Heart right ventricle (tissue), 16 donors: Measurements from ENCODE around the gene CLC. TPM values are rescaled to one million over a fixed set of nuclear protein-coding genes. Genes with fewer than 3 reads are reported as not detected.
"Not testable (repeated sequence)": the region's sequence is repeated elsewhere in the genome, so short reads cannot be mapped to it uniquely, and the experiment has no call there.

Experiments used
- ATAC-seq, 8 donors: fragments of 200-7000 bp; cut with Tn5 transposase; one replicate each; pipeline ENCODE4 v1.9.1; 2020; ENCODE audit warnings: mild to moderate bottlenecking in 8 of 8, moderate library complexity in 8 of 8, moderate number of reproducible peaks in 1 of 8
- DNase-seq, 2 donors: peaks; one replicate each; pipeline ENCODE4 v3.0.0-alpha.2; 2020
- H3K27ac ChIP-seq, 10 donors: fragments of 200-600 bp; sonication (generic) in 2 of 10; one replicate each; pipeline versions ENCODE4 v1.5.0 to v1.8.0; 2020 to 2022; ENCODE audit warnings: mild to moderate bottlenecking in 3 of 10
- H3K27me3 ChIP-seq, 7 donors: fragments of 200-600 bp; one replicate each; pipeline ENCODE4 v1.8.0; 2021 to 2022; ENCODE audit warnings: mild to moderate bottlenecking in 2 of 7
- H3K36me3 ChIP-seq, 9 donors: fragments of 200-600 bp; sonication (generic) in 1 of 9; one replicate each; pipeline versions ENCODE4 v1.5.0 to v1.8.0; 2020 to 2022; ENCODE audit warnings: mild to moderate bottlenecking in 2 of 9
- H3K4me1 ChIP-seq, 9 donors: fragments of 200-600 bp; sonication (generic) in 1 of 9; one replicate each; pipeline versions ENCODE4 v1.5.0 to v1.8.0; 2020 to 2022; ENCODE audit warnings: mild to moderate bottlenecking in 4 of 9
- H3K4me3 ChIP-seq, 10 donors: fragments of 200-600 bp; sonication (generic) in 2 of 10; one replicate each; pipeline versions ENCODE4 v1.5.0 to v1.8.0; 2020 to 2022; ENCODE audit warnings: mild to moderate bottlenecking in 7 of 10, moderate library complexity in 2 of 10
- H3K9me3 ChIP-seq, 11 donors: fragments of 200-600 bp in 10 of 11; sonication (generic) in 2 of 11; one replicate each; pipeline versions ENCODE4 v1.5.0 to v1.8.0; 2013 to 2022; ENCODE audit warnings: mild to moderate bottlenecking in 2 of 11, control low read depth in 1 of 11, moderate library complexity in 1 of 11
- CTCF ChIP-seq, 9 donors: fragments of 200-600 bp; sonication (generic) in 2 of 9; IDR thresholded peaks; one replicate each; pipeline versions ENCODE4 v1.5.0 to v1.8.0; 2021 to 2022; ENCODE audit warnings: antibody characterized with exemption in 9 of 9, mild to moderate bottlenecking in 5 of 9, moderate library complexity in 1 of 9
- WGBS, 2 donors: extraction: QIAGEN DNeasy Blood & Tissue Kit; methylation state at CpG; one replicate each; pipeline ENCODE4 v1.1.7; 2013; ENCODE audit warnings: inconsistent platforms in 1 of 2; 5-methylcytosine and 5-hydroxymethylcytosine counted together
- intact Hi-C, 10 donors: fragments of 100-400 bp; cut with DNase I; formaldehyde crosslinking; loops; one replicate each; pipeline versions ENCODE4 v1.11.1 to v1.14.2; 2022
- polyA plus RNA-seq, 2 donors: library from polyadenylated mRNA; stranded (reverse); fragments of 200-250 nt; gene quantifications; one replicate each; pipeline ENCODE4 v1.2.3, GENCODE V29; 2013
- total RNA-seq, 10 donors: library from RNA; stranded (reverse); fragmentation: NEBNext Ultra II Directional in 3 of 10; extraction: Animal tissue kit (Norgen Biotek cat#: 25700) in 3 of 10; gene quantifications; one replicate each; pipeline versions ENCODE4 v1.2.1 to v1.2.4, GENCODE V29; 2021 to 2023
- donor health status: Arrhythmogenic right ventricular cardiomyopathy.
- donor health status: ischemic (EF 13 %, LVEDD 7.1; RV severe dilation, severe dysfunction).
- donor health status: healthy with polysubstance abuse.
- donor health status: DM: no; HTN: yes; CAD: no.
- donor health status: DM: no; HTN: no; CAD: no.
- donor health status: ischemic (EF 25% LVEDD 6.9; RV normal size, moderate dysfunction).
- donor health status: ischemic (EF 25% LVEDD 5.7; RV mildly dilated, moderate dysfunction).
- donor health status: healthy.
- donor health status: DM: yes; HTN: yes; CAD: no.
- donor health status: Ischemic cardiomyopathy.
- donor health status: ischemic (EF 35%, LVEDD 5.7; RV mildly dilated, moderate dysfunction).
- donor health status: nonischemic (EF 11% LVEDD 7.7; RV severe dilation, severe dysfunction).
- donor health status: DM: yes; HTN: yes; CAD: no.
- donor health status: PGD.
- donor health status: ischemic (EF 29% LVEDD 5.4; RV normal size, mild dysfunction).
- donor health status: nonischemic (EF 23%, LVEDD 6.1; RV moderate dilation, normal function).

The CLC gene
- total and polyA plus RNA-seq, 12 donors = 0.47 to 8.9 TPM; not detected in 10

- ATAC-seq = no peak
- Histone ChIP-seq H3K27me3 (peaks cover 0 to 26% (median 13%) of the 10 kb centered on the region in 7 donors), H3K36me3 (no peaks in the 10 kb centered on the region), H3K27ac (no peak overlapping the region), H3K4me1 (no peaks in the 10 kb centered on the region), H3K4me3 (no peak overlapping the region), H3K9me3 (peaks cover 0 to 10% (median 4%) of the 10 kb centered on the region in 11 donors)
- 72 to 76% methylated on average over 8 of the region's 8 CpGs for WGBS, 2 donors
- intact Hi-C loops = loop anchor here in 3 of 10 donors (5.0 to 10.0 kb wide), 2 partner anchors 214 to 216 kb away; no protein-coding TSS in a partner anchor
- TF ChIP-seq CTCF (IDR thresholded peaks at IDR 0.05) = no peak
- no peak for DNase-seq
These were observed 30.5 kb upstream of the CLC start for GRCh38 chr19:39768334-39768733.

GRCh38 chr19:39765091-39766076 is 27.6 kb upstream of the CLC start:
- H3K4me1 ChIP-seq = no peaks in the 10 kb centered on the region
- peak in 1 of 2 donors; percentile 22 for DNase-seq
- ATAC-seq = no peak
- no peak overlapping the region for H3K27ac ChIP-seq
- H3K27me3 ChIP-seq = peaks cover 0 to 29% (median 13%) of the 10 kb centered on the region in 7 donors
- no peaks in the 10 kb centered on the region for H3K36me3 ChIP-seq
- peak; percentile 38 to 81 (median 65) for TF ChIP-seq CTCF (IDR thresholded peaks at IDR 0.05)
- WGBS, 2 donors = 37 to 43% methylated on average over 16 of the region's 16 CpGs
- peaks cover 0 to 10% (median 4%) of the 10 kb centered on the region in 11 donors for H3K9me3 ChIP-seq
- H3K4me3 ChIP-seq = no peak overlapping the region
- intact Hi-C loops = loop anchor here in 3 of 10 donors (5.0 to 10.0 kb wide), 2 partner anchors 211 to 213 kb away; no protein-coding TSS in a partner anchor

GRCh38 chr19:39761851-39762250 is 24.0 kb upstream of the CLC start:
- WGBS, 2 donors = 91 to 96% methylated on average over 1 of the region's 1 CpG
- intact Hi-C loops = loop anchor here in 2 of 10 donors (10.0 kb wide), 1 partner anchor 207 kb away; no protein-coding TSS in a partner anchor

GRCh38 chr19:39759457-39760184 is 21.8 kb upstream of the CLC start:
- 71 to 74% methylated on average over 4 of the region's 4 CpGs for WGBS, 2 donors
- TF ChIP-seq CTCF (IDR thresholded peaks at IDR 0.05) = no peak
- Histone ChIP-seq H3K36me3 (no peaks in the 10 kb centered on the region), H3K9me3 (peaks cover 0 to 1% (median 0%) of the 10 kb centered on the region in 11 donors), H3K4me1 (no peaks in the 10 kb centered on the region), H3K4me3 (no peak overlapping the region), H3K27ac (no peak overlapping the region), H3K27me3 (peaks cover 0 to 47% (median 36%) of the 10 kb centered on the region in 7 donors)
- ATAC-seq (no peak), DNase-seq (no peak)
- intact Hi-C loops = loop anchor here in 2 of 10 donors (10.0 kb wide), 1 partner anchor 205 kb away; no protein-coding TSS in a partner anchor

More at GRCh38 chr19:39761851-39762250, 24.0 kb upstream of the CLC start:
- H3K9me3 ChIP-seq, H3K4me3 ChIP-seq, ATAC-seq, H3K27ac ChIP-seq, H3K4me1 ChIP-seq, H3K36me3 ChIP-seq, DNase-seq: not testable (repeated sequence)
- peaks cover 0 to 42% (median 32%) of the 10 kb centered on the region in 7 donors for H3K27me3 ChIP-seq
